ENCODE measurements around the gene ASTN1. TPM values are rescaled to one million over a fixed set of nuclear protein-coding genes. Genes with fewer than 3 reads are reported as not detected.

Gene ASTN1
- polyA plus RNA-seq, 1 of the 3 experiments (the other 2 are of a cell fraction) = 0.13 TPM

DNA sequence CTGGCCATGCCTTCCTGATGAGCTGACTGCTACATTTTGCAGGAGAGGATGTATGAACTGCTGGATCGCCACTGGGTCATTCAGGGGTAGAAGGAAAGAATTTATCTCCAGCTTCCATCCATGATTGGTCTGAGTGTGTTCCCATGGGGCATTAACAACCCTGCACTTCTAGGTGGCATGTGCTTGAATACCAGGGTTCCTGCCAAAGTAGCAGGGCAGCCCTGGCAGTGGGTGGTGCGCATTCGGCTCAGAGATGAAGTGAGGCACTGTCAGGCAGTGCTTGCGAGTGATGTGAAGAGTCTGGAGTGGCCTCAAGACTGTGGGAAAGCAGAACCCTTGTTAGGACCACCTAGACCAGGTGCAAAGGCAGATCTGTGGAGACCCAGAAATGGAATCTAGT, 294.9 kb downstream of the ASTN1 start:
- DNase-seq = no peak
- ChIA-PET POLR2A (no interaction called here), CTCF (interaction anchor here (0.8 to 2.6 kb wide), 3 partner anchors 11 to 17 kb away, joined by 3 to 14 read pairs (median 3); no protein-coding TSS in a partner anchor)
- Histone ChIP-seq H3K36me3 (replicated peaks in 1 of 2; ENCODE audit: control insufficient read depth in 1 of 2, insufficient read depth in 2 of 2, low read length in 1 of 2) (peaks cover 0 to 4% of the 10 kb centered on the region in 2 experiments), H3K27ac (ENCODE audit: low read depth in 2 of 2, low read length in 1 of 2) (no peak overlapping the region), H3K27me3 (ENCODE audit: insufficient read depth) (no peaks in the 10 kb centered on the region), H3K9ac (no peak overlapping the region), H3K4me3 (ENCODE audit: low read depth in 2 of 2, low read length in 1 of 2) (no peak overlapping the region), H3F3A (replicated peaks; ENCODE audit: insufficient read depth) (no peaks in the 10 kb centered on the region), H2AFZ (ENCODE audit: low read depth) (no peak overlapping the region), H3K4me1 (ENCODE audit: control insufficient read depth in 1 of 2, insufficient read depth in 2 of 2, low read depth in 1 of 2, low read length in 1 of 2) (no peaks in the 10 kb centered on the region), H3K79me2 (ENCODE audit: insufficient read depth) (no peaks in the 10 kb centered on the region), H3K4me2 (no peak overlapping the region), H3K9me2 (no peaks in the 10 kb centered on the region), H4K20me1 (ENCODE audit: insufficient read depth) (no peaks in the 10 kb centered on the region), H3K9me3 (no peaks in the 10 kb centered on the region)
- TF ChIP-seq FOXJ3 (CRISPR knock-in tag; IDR thresholded peaks at IDR 0.05) (no peak), SIN3A (IDR thresholded peaks at IDR 0.05; ENCODE audit: borderline replicate concordance, low read depth, low read length) (no peak), CHD2 (IDR thresholded peaks at IDR 0.05; ENCODE audit: low read length, partially characterized antibody) (no peak), YY1 (IDR thresholded peaks at IDR 0.05; ENCODE audit: low read depth) (no peak), RXRA (IDR thresholded peaks at IDR 0.05; ENCODE audit: borderline replicate concordance, low read depth) (no peak), RFX5 (IDR thresholded peaks at IDR 0.05; ENCODE audit: low read length) (no peak), NFIC (IDR thresholded peaks at IDR 0.05; ENCODE audit: borderline replicate concordance) (no peak), FOXM1 (IDR thresholded peaks at IDR 0.05; ENCODE audit: low read depth) (no peak), EZH2phosphoT487 (IDR thresholded peaks at IDR 0.05; ENCODE audit: borderline replicate concordance, low read depth) (no peak), IRF3 (IDR thresholded peaks at IDR 0.05; ENCODE audit: low read depth, low read length) (no peak)
- TF ChIP-seq, protein P1, sequence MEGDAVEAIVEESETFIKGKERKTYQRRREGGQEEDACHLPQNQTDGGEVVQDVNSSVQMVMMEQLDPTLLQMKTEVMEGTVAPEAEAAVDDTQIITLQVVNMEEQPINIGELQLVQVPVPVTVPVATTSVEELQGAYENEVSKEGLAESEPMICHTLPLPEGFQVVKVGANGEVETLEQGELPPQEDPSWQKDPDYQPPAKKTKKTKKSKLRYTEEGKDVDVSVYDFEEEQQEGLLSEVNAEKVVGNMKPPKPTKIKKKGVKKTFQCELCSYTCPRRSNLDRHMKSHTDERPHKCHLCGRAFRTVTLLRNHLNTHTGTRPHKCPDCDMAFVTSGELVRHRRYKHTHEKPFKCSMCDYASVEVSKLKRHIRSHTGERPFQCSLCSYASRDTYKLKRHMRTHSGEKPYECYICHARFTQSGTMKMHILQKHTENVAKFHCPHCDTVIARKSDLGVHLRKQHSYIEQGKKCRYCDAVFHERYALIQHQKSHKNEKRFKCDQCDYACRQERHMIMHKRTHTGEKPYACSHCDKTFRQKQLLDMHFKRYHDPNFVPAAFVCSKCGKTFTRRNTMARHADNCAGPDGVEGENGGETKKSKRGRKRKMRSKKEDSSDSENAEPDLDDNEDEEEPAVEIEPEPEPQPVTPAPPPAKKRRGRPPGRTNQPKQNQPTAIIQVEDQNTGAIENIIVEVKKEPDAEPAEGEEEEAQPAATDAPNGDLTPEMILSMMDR (IDR thresholded peaks at IDR 0.05) = no peak
- TF ChIP-seq, protein P2, sequence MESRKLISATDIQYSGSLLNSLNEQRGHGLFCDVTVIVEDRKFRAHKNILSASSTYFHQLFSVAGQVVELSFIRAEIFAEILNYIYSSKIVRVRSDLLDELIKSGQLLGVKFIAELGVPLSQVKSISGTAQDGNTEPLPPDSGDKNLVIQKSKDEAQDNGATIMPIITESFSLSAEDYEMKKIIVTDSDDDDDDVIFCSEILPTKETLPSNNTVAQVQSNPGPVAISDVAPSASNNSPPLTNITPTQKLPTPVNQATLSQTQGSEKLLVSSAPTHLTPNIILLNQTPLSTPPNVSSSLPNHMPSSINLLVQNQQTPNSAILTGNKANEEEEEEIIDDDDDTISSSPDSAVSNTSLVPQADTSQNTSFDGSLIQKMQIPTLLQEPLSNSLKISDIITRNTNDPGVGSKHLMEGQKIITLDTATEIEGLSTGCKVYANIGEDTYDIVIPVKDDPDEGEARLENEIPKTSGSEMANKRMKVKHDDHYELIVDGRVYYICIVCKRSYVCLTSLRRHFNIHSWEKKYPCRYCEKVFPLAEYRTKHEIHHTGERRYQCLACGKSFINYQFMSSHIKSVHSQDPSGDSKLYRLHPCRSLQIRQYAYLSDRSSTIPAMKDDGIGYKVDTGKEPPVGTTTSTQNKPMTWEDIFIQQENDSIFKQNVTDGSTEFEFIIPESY (IDR thresholded peaks at IDR 0.05; ENCODE audit: borderline replicate concordance, low read depth) = no peak
- WGBS (ENCODE audit: low lambda C conversion rate) = 28% methylated on average over 4 of the region's 4 CpGs
